Left hindlimb (tissue), 1 donor: ENCODE measurements around the gene C22orf39.

Source experiments
- DNase-seq: peaks from one replicate; pipeline ENCODE4 v3.0.0-alpha.2; 2018

C22orf39 gene

DNA sequence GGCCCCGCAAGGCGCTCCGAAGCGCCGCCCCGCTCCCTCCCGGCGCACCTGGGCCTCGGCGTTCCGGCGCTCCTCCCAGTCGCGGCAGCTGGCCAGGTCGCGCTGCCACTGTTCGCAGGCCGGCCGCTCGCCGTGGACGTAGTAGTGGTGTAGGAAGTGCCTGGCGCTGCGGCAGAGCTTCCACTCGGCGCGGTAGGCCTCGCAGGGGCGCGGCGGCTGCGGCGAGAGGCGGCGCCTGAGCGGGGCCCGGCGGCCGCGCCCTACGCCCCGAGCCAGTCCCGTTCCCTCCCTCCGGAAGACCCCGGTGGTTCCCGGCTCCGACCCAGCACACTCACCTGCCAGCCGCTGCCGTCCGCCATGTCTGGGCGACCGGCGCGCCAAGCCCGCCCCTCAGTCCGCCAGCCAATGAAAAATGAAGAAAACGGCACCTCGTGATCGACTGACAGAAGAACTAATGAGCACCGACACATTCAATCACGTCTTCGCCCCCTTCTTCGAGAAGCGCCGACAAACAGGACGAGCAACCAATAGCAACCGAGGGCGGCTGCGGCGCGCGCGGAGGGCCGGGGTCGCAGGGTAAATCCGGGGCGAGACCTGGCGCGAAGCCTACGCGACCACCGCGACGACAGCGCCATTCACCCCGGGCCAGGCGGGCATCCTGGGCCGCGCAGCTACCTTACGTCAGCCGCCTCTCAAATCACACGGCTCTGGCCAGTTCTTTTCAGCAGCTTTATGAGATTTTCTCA is at the start of gene C22orf39:
TSS of gene C22orf39 (minus strand) at position 382 of the 746 bp plus-strand sequence. CDS start at position 359, 23 bp downstream.
- peak; percentile 93 for DNase-seq

DNA sequence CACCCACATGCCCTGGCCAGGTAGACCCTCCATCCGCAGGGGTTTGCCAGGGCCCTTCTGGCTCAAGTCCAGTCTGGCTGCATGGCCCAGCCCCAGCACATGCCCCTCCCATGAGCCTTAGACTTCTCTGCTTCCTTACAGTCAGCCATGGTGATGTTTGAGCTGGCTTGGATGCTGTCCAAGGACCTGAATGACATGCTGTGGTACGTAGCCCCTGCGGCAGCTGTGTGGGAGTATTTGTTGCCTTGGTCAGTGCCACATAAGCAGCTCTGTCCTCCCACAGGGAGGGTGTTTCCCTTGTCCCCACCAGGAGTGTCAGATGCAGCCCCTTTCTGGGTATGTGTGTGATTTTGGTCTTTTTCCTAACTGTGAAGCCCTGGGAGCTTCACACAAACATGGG is 49.7 kb upstream of the C22orf39 start:
- DNase-seq = peak; percentile 56

DNA sequence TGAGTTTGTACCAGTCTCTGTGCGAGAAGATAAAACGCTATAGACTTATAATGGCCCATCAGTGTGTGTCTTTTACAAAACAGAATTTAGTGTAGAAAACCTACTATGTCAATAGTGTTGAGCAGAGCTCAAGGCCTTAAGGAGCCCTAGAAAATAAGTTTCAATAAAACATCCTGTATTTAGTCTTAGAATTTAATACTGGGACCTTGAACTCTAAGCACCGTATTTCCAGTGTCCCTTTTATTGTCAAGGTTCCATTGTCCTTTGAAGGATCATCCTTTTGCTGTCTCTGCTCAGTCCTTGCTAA is 48.8 kb upstream of the C22orf39 start:
- DNase-seq = no peak

DNA sequence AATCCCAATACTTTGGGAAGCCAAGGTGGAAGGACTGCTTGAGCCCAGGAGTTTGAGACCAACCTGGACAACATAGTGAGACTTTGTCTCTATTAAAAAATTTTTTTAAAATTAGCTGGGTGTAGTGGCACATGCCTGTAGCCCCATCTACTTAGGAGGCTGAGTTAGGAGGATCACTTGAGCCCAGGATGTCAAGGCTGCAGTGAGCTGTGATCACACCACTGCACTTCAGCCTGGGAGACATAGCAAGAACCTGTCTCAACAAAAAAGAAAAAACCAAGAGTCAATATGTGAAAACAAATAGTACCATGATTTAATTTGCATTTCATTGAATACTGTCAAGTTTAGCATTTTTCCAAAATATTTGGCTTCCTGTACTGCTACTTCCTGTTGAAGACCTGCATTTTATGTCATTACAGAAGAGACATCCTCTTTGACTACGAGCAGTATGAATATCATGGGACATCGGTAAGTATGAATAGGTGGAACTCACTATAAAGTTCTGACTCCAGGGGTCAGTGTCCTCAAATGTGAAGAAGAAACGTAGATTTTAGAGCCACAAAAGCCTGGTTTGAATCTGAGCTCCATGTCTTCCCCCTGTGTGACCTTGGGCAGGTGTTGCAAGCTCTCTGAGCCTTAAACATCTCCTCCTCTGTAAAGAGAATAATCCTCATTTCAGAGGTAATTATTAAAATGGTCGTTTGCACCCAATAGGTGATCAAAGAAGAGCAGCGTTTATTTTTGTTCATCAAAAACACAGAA is 48.2 kb upstream of the C22orf39 start:
- DNase-seq = no peak

DNA sequence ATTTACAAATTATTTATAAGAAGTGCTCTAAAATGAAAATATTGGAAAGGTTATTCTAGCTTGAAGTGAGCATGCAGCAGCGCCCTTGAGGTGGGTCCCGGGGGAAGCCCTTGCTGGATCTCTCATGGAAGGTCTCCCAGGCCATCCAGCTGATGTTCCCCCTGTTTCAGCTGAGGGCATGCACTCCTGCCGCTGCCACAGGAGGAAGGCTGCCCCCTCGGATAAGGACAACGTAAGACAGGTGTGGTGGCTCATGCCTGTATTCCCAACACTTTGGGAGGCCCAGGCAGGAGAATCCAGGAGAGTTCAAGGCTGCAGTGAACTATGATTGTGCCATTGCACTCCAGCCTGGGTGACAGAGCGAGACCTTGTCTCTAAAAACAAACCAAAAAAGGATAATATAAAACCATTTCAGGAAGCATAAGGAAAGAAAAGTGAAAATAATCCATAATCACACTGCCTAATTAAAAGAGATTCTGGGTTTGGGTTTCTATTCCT is 47.2 kb upstream of the C22orf39 start:
- no peak for DNase-seq

GRCh38 chr22:19494001-19494560 is 46.6 kb upstream of the C22orf39 start:
- no peak for DNase-seq

DNA sequence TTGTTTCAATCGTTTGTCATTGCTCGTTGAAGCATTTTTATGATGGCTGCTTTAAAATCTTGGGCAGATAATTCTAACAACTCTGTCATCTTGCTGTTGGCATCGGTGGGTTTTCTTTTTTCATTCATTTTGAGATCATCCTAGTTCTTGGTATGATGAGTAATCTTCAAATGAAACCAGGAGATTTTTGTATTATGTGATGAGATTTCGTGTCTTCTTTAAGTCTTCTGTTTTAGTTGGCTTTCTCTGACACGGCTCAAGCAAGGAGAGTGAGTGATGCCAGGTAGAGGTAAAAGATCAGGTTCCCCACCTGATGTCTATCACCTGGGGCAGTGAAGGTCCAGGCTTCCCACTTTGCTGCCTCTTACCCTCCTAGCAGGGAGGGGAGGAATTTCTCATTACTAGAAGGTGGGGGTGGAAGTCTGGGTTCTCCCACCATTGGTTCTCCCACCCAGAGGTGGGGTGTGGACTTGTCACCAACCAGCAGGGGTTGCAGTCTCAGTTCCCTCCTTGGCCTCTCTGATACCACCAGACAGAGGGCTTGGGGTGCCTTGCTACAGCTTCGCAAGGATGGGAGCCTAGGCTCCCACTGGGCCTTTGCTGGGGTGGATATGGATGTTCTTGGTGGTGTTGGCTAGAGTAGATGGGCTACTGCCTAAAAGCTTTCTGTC is 45.1 kb upstream of the C22orf39 start:
- no peak for DNase-seq

- no peak for DNase-seq
Measured at GRCh38 chr22:19490628-19491230, 43.2 kb upstream of the C22orf39 start.

DNA sequence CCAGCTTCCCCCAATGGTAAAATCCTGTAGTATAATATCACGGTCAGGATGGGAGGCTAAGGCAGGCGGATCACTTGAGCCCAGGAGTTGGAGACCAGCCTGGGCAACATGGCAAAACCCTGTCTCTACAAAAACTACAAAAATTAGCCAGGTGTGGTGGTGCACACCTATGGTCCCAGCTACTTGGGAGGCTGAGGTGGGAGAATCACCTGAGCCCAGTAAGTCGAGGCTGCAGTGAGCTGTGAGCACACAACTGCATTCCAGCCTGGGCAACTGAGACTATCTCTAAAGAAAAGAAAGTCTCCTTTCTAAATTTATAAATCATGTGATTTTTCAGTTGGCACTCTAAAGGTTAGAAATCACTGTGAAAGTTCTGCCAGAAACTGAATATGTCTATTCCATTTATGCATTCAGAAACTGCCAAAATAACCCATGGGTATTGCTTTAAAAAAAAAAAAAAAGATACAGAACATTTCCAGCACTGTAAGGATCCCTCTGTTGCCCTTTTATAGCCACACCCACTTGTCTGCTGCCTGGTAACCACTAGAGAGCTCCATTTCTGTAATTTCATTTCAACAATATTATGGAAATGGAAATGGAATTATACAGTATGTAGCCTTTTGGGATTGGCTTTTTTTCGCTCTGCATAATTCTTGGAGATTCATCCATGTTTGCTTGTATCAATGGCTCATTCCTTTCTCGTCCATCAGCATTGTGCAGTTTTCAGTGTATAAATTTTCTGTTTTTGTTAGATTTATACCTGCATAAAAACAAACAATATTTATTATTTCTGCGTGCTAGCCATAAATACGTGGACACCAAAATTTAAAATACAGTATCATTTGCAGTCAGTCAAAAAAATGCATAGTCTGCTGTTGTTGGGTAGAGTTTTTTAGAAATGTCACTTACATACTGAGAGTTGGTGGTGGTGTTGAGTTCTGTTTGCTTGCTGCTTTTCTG is 41.7 kb upstream of the C22orf39 start:
- no peak for DNase-seq

GRCh38 chr22:19488285-19488684 is 40.8 kb upstream of the C22orf39 start:
- no peak for DNase-seq

GRCh38 chr22:19483481-19484244 is 36.2 kb upstream of the C22orf39 start:
- DNase-seq = no peak

- no peak for DNase-seq
Measured at GRCh38 chr22:19482297-19482696, 34.8 kb upstream of the C22orf39 start.

- DNase-seq = no peak
Measured at GRCh38 chr22:19480789-19481188, 33.3 kb upstream of the C22orf39 start.

- DNase-seq = no peak
Measured at GRCh38 chr22:19480173-19480568, 32.7 kb upstream of the C22orf39 start.

- peak; percentile 98 for DNase-seq
Measured at GRCh38 chr22:19479355-19480172, 32.1 kb upstream of the C22orf39 start, which contains the start of gene CDC45. Gene CDC45, plus strand, starts transcription at chr22:19479920. Its CDS starts 49 bp downstream, at chr22:19479969.

DNA sequence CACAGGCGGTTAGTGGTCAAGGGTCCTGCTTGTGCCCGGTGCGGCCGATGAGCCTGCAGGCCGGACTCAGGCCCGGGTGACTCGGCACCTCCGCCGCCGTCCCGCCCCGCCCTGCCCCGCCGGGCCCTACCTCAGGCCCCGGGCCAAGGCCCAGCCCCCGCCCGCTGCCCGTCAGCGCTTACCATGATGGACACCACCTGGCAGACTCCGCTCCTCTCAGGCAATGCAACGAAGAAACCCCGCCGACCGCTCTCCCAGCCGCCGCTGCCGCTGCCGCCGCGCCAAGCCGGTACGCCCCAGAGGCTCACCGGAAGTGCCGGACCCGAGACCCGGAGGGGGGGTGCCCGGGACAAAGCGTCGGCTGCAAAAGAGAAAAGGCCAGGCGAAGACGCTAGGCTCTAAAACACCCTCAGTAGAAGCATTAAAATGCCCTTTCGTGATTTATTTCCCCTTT is 31.4 kb upstream of the C22orf39 start, which contains the start of gene UFD1:
TSS of gene UFD1 (minus strand) at position 293 of the 454 bp plus-strand sequence. CDS start at position 185, 108 bp downstream.
- DNase-seq = peak; percentile 89

DNA sequence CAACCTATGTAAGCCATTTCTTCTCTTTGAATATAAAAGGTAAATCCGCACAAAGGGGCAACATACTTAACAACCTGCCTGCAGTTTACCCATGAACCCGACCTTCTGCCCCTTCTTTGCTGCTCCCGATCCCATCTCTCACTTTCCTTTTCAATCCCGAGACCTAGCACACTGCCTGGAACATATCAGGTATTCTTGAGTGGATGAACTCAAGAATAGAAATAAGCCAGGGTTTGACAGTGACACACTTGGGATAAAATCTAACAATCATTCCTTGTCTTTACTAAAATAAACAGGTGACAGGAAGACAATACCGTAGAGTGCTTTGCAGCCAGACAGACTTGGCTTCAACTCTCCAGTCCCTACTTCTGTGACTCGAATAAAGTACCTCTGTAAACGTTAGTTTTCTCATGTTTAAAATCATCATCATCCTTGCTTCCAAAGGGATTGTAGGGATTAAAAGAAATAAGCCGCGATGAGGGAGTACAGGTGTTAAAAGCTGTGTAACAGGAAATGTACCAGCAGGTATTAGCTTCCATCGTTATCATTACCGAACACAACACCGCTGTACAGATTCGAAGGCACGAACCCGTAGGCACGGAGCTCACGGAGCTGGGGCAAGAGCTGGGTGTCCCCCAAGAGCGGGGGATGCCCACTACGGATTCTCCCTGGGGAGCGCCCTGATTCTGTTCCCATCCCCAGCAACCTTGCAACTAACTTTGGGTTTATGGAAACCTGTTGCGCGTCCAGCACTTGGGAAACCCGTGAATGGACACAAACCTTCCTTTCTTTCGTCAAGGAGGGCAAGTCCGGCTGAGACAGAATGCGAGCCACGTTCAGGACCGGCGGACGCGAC is 30.8 kb upstream of the C22orf39 start:
- DNase-seq = no peak

DNA sequence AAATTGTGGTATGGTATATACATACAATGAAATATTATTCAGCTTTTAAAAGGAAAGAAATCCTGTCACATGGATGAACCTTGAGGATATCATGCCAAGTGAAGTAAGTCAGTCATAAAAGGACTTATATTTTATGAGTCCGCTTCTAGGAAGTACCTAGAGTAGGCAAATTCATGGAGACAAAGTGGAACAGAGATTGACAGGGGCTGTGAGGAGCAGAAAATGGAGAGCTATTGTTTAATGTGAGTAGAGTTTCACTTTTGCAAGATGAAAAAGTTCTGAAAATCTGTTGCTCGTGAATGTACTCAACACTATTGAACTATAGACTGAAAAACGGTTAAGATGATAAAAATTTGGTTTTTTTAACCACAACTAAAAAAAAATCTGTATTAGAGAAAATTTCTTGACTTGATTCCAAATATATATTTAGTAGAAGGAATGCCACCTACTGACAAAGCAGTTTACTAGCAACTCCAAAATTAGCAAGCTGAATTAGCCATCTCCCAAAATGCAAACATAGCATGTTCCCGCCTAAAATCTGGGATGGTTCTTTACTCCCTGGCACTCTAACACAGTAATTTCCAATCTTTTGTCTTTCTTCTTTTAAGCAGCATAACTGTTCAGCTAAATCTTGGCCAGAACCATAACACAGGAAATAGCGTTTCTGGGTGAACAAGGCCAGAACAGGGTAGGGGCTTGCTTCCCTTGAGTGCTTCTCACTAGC is 30.0 kb upstream of the C22orf39 start:
- no peak for DNase-seq
